ENCODE measurements around the gene MND1. TPM values are rescaled to one million over a fixed set of nuclear protein-coding genes. Genes with fewer than 3 reads are reported as not detected.
A peak's percentile ranks its signal among the peaks of the same experiment; 100 is the strongest.

MND1 gene
- total RNA-seq, 1 experiment from 2014 or later = 47.1 TPM

DNA sequence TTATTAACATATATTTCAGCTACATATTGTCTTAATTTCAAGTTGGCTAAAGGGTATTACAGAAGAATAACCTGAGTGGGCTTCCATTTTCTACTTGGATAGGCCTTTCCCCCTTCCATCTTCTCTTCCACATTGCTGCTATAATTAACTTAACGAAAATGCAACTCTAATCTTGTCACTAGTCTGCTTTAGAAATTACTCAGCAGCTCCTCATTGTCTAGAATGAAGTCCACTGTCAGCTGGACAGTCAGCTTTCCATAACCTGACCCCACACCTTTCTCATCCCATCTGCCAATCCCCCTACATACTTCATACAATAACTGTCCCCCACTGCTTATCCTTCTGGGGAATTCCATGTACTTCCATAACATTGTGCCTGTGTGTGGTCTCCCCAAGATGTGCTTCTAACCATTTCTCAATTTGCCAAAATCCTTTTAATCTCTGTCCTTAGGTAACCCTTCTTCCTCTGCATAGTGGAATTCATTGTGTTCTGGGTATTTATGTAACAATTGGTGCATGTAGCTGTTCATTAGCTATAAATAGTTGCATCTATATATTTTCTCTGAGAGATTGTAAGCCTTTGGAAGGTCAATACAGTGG, 4.8 kb downstream of the MND1 start:
- Histone ChIP-seq H3K79me2 (ENCODE audit: low read length) (peaks cover 93% of the 10 kb centered on the region), H4K20me1 (ENCODE audit: insufficient read depth, low read depth, low read length) (no peaks in the 10 kb centered on the region), H3K9me2 (replicated peaks; ENCODE audit: insufficient read depth, low read length) (no peaks in the 10 kb centered on the region), H3K4me2 (ENCODE audit: low read depth, low read length, poor library complexity, severe bottlenecking) (peak overlapping the region; percentile 19), H3K4me1 (ENCODE audit: low read length) (peaks cover 43% of the 10 kb centered on the region), H3K27ac (ENCODE audit: low read length) (peak overlapping the region; percentile 93), H2AFZ (ENCODE audit: low read length) (no peak overlapping the region), H3K9ac (ENCODE audit: low read length) (no peak overlapping the region; the same call in 1 of the 2 replicates), H3K36me3 (ENCODE audit: insufficient read depth, low read length) (peaks cover 43% of the 10 kb centered on the region), H3K27me3 (ENCODE audit: low read length) (no peaks in the 10 kb centered on the region), H3K4me3 (ENCODE audit: low read length) (no peak overlapping the region), H3K9me3 (ENCODE audit: low read length) (no peaks in the 10 kb centered on the region)
- DNase-seq = no peak

DNA sequence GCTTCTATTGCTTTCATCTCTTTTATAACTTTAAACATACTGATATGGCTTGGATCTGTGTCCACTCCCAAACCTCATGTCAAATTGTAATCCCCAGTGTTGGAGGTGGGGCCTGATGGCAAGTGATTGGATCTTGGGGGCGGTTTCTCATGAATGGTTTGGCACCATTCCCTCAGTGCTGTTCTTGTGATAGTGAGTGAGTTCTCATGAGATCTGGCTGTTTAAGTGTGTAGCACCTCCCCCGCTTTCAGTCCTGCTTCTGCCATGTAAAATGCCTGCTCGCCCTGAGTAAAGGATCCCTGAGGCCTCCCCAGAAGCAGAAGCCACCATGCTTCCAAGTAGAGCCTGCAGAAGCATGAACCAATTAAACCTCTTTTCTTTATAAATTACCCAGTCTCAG, 17.7 kb downstream of the MND1 start:
- no peak overlapping the region for H3K4me3 ChIP-seq (ENCODE audit: low read length)
- H3K9me3 ChIP-seq (ENCODE audit: low read length) = no peaks in the 10 kb centered on the region
- no peaks in the 10 kb centered on the region for H3K4me1 ChIP-seq (ENCODE audit: low read length)
- H3K4me2 ChIP-seq (ENCODE audit: low read depth, low read length, poor library complexity, severe bottlenecking) = no peak overlapping the region
- H3K79me2 ChIP-seq (ENCODE audit: low read length) = peaks cover 22% of the 10 kb centered on the region
- H4K20me1 ChIP-seq (ENCODE audit: insufficient read depth, low read depth, low read length) = no peaks in the 10 kb centered on the region
- DNase-seq = no peak
- H3K27me3 ChIP-seq (ENCODE audit: low read length) = no peaks in the 10 kb centered on the region
- H3K9me2 ChIP-seq (replicated peaks; ENCODE audit: insufficient read depth, low read length) = no peaks in the 10 kb centered on the region
- H3K9ac ChIP-seq (ENCODE audit: low read length) = no peak overlapping the region
- H3K27ac ChIP-seq (ENCODE audit: low read length) = no peak overlapping the region
- no peak overlapping the region for H2AFZ ChIP-seq (ENCODE audit: low read length)
- peaks cover 76% of the 10 kb centered on the region for H3K36me3 ChIP-seq (ENCODE audit: insufficient read depth, low read length)

DNA sequence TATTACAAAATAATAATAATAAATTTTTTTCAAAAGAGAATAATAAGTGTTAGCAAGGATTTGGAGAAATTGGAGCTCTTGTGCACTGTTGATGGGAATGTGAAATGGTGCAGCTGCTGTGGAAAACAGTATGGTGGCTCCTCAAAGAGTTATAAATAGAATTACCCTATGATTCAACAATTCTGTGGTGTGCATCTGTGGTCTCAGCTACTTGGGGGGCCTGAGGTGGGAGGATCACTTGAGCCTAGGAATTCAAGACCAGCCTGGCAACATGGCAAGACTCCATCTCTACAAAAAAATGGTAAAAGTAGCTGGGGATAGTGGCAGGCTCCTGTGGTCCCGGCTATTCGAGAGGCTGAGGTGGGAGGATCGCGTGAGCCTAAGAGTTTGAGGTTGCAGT, 19.6 kb downstream of the MND1 start:
- no peaks in the 10 kb centered on the region for H4K20me1 ChIP-seq (ENCODE audit: insufficient read depth, low read depth, low read length)
- peaks cover 83% of the 10 kb centered on the region for H3K36me3 ChIP-seq (ENCODE audit: insufficient read depth, low read length)
- H3K9me2 ChIP-seq (replicated peaks; ENCODE audit: insufficient read depth, low read length) = no peaks in the 10 kb centered on the region
- H3K27ac ChIP-seq (ENCODE audit: low read length) = no peak overlapping the region
- no peak overlapping the region for H3K9ac ChIP-seq (ENCODE audit: low read length)
- DNase-seq = no peak
- H3K79me2 ChIP-seq (ENCODE audit: low read length) = peaks cover 12% of the 10 kb centered on the region
- H3K4me2 ChIP-seq (ENCODE audit: low read depth, low read length, poor library complexity, severe bottlenecking) = no peak overlapping the region
- no peaks in the 10 kb centered on the region for H3K4me1 ChIP-seq (ENCODE audit: low read length)
- no peak overlapping the region for H3K4me3 ChIP-seq (ENCODE audit: low read length)
- no peaks in the 10 kb centered on the region for H3K27me3 ChIP-seq (ENCODE audit: low read length)
- H2AFZ ChIP-seq (ENCODE audit: low read length) = no peak overlapping the region
- H3K9me3 ChIP-seq (ENCODE audit: low read length) = no peaks in the 10 kb centered on the region

DNA sequence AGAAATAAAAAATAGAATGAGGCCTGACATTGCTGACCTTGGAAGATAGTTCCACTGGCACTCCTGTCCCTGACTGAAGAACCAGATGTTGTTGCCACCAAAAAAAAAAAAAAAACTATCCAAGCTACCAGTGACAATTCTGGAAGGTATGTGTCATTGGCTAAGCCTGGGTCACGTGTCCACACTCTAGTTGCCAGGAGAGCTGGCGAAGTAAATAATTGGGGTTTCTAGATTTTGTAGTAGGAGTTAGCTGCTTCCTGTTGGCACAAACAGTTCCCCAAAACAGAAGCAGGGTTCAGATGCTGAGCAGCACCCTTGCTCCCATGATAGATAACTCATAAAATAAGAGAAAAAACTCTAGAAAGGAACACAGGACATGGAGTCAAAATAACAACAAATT, 20.5 kb downstream of the MND1 start:
- peak; percentile 62 for DNase-seq
- Histone ChIP-seq H3K9ac (ENCODE audit: low read length) (no peak overlapping the region), H3K4me2 (ENCODE audit: low read depth, low read length, poor library complexity, severe bottlenecking) (no peak overlapping the region), H2AFZ (ENCODE audit: low read length) (no peak overlapping the region), H3K36me3 (ENCODE audit: insufficient read depth, low read length) (peaks cover 83% of the 10 kb centered on the region), H3K4me3 (ENCODE audit: low read length) (no peak overlapping the region), H3K27me3 (ENCODE audit: low read length) (no peaks in the 10 kb centered on the region), H4K20me1 (ENCODE audit: insufficient read depth, low read depth, low read length) (no peaks in the 10 kb centered on the region), H3K27ac (ENCODE audit: low read length) (no peak overlapping the region), H3K4me1 (ENCODE audit: low read length) (no peaks in the 10 kb centered on the region), H3K79me2 (ENCODE audit: low read length) (peaks cover 6% of the 10 kb centered on the region; the same call in 1 of the 2 replicates), H3K9me3 (ENCODE audit: low read length) (no peaks in the 10 kb centered on the region), H3K9me2 (replicated peaks; ENCODE audit: insufficient read depth, low read length) (no peaks in the 10 kb centered on the region)

DNA sequence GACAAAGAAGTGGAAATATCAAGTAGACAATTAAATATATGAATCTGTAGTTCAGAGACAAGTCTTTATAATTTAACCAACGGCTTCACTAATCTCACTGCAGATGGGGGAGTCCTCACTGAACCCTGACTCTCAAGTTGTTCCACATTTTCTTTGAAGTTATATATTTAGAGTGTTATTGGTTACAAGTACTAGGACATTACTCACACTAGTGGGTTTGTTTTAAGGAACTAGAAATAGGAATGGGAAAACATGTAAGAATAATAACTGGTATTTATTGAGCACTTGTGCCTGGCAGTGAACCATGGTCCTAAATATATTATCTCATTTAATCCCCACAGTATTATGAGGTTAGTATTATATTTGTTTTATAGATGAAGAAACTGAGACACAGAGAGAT, 22.0 kb downstream of the MND1 start:
- Histone ChIP-seq H3K79me2 (ENCODE audit: low read length) (peaks cover 4% of the 10 kb centered on the region; the same call in 1 of the 2 replicates), H3K4me1 (ENCODE audit: low read length) (no peaks in the 10 kb centered on the region), H3K9me2 (replicated peaks; ENCODE audit: insufficient read depth, low read length) (no peaks in the 10 kb centered on the region), H3K9ac (ENCODE audit: low read length) (no peak overlapping the region), H2AFZ (ENCODE audit: low read length) (no peak overlapping the region), H3K27me3 (ENCODE audit: low read length) (no peaks in the 10 kb centered on the region), H3K4me3 (ENCODE audit: low read length) (no peak overlapping the region), H3K36me3 (ENCODE audit: insufficient read depth, low read length) (peaks cover 86% of the 10 kb centered on the region), H3K9me3 (ENCODE audit: low read length) (no peaks in the 10 kb centered on the region), H3K4me2 (ENCODE audit: low read depth, low read length, poor library complexity, severe bottlenecking) (no peak overlapping the region), H4K20me1 (ENCODE audit: insufficient read depth, low read depth, low read length) (no peaks in the 10 kb centered on the region), H3K27ac (ENCODE audit: low read length) (no peak overlapping the region)
- no peak for DNase-seq

DNA sequence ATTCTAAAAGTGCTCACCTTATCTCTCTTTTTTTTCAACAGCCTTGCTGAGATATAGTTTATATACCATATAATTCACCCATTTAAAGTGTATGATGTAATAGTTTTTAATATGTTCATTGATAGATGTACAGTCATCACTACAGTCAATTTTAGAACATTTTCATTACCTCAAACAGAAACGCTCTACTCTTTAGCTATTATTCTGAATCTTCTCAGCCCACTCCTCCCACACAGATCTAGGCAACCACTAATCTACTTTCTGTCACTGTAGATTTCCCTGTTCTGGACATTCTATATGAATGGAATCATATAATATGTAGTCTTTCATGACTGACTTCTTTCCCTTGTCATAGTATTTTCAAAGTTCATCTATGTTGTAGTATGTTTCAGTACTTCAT, 22.6 kb downstream of the MND1 start:
- peaks cover 3% of the 10 kb centered on the region; the same call in 1 of the 2 replicates for H3K79me2 ChIP-seq (ENCODE audit: low read length)
- no peak overlapping the region for H3K4me3 ChIP-seq (ENCODE audit: low read length)
- no peaks in the 10 kb centered on the region for H3K4me1 ChIP-seq (ENCODE audit: low read length)
- DNase-seq = no peak
- no peak overlapping the region for H2AFZ ChIP-seq (ENCODE audit: low read length)
- H3K27me3 ChIP-seq (ENCODE audit: low read length) = no peaks in the 10 kb centered on the region
- no peaks in the 10 kb centered on the region for H3K9me2 ChIP-seq (replicated peaks; ENCODE audit: insufficient read depth, low read length)
- no peaks in the 10 kb centered on the region; the same call in 1 of the 2 replicates for H3K9me3 ChIP-seq (ENCODE audit: low read length)
- no peaks in the 10 kb centered on the region for H4K20me1 ChIP-seq (ENCODE audit: insufficient read depth, low read depth, low read length)
- no peak overlapping the region for H3K4me2 ChIP-seq (ENCODE audit: low read depth, low read length, poor library complexity, severe bottlenecking)
- no peak overlapping the region for H3K9ac ChIP-seq (ENCODE audit: low read length)
- peaks cover 88% of the 10 kb centered on the region for H3K36me3 ChIP-seq (ENCODE audit: insufficient read depth, low read length)
- no peak overlapping the region for H3K27ac ChIP-seq (ENCODE audit: low read length)

DNA sequence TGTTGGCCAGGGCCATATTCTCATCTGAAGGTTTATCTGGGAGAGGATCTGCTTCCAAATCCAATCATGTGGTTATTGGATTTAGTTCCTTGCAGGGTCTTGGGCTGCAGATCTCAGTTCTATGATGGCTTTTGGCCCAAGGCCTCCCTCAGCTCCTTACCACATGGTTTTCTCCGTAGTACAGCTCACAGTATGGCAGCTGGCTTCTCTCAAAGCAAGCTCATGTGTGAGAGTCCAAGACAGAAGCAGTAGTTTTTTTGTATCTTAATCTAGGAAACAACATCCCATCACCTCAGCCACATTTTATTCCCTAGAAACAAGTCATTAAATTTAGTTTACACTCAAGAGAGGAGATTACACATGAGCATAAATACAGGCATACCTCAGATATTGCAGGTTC, 24.5 kb downstream of the MND1 start:
- no peak for DNase-seq
- Histone ChIP-seq H3K27ac (ENCODE audit: low read length) (no peak overlapping the region), H4K20me1 (ENCODE audit: insufficient read depth, low read depth, low read length) (no peaks in the 10 kb centered on the region), H3K4me2 (ENCODE audit: low read depth, low read length, poor library complexity, severe bottlenecking) (no peak overlapping the region), H3K9ac (ENCODE audit: low read length) (no peak overlapping the region), H3K79me2 (ENCODE audit: low read length) (no peaks in the 10 kb centered on the region; the same call in 1 of the 2 replicates), H3K9me3 (ENCODE audit: low read length) (peaks cover 7% of the 10 kb centered on the region), H3K9me2 (replicated peaks; ENCODE audit: insufficient read depth, low read length) (no peaks in the 10 kb centered on the region), H3K4me3 (ENCODE audit: low read length) (no peak overlapping the region), H3K36me3 (ENCODE audit: insufficient read depth, low read length) (peaks cover 89% of the 10 kb centered on the region), H2AFZ (ENCODE audit: low read length) (no peak overlapping the region), H3K27me3 (ENCODE audit: low read length) (no peaks in the 10 kb centered on the region), H3K4me1 (ENCODE audit: low read length) (no peaks in the 10 kb centered on the region)

DNA sequence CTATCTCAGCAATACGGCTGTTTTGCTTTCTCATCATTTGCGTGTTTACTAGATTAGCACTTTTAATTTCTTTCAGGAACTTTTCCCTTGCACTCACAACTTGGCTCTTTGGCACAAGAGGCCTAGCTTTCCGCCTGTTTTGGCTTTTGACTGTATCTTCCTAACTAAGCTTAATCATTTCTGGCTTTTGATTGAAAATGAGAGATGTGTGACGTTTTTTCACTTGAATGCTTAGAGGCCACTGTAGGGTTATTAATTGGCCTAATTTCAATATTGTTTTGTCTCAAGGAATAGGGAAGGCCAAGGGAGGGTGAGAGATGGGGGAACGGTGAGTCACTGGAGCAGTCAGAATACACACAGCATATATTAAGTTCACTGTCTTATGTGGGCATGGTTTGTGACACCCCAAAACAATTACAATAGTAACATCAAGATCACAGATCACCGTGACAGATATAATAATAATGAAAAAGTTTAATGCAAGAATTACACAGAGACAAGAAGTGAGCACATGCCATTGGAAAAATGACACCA, 27.3 kb downstream of the MND1 start:
- DNase-seq = no peak
- Histone ChIP-seq H3K4me2 (ENCODE audit: low read depth, low read length, poor library complexity, severe bottlenecking) (no peak overlapping the region), H3K79me2 (ENCODE audit: low read length) (peaks cover 15% of the 10 kb centered on the region), H3K36me3 (ENCODE audit: insufficient read depth, low read length) (peaks cover 69% of the 10 kb centered on the region), H4K20me1 (ENCODE audit: insufficient read depth, low read depth, low read length) (no peaks in the 10 kb centered on the region), H2AFZ (ENCODE audit: low read length) (no peak overlapping the region), H3K9me3 (ENCODE audit: low read length) (peaks cover 7% of the 10 kb centered on the region), H3K4me3 (ENCODE audit: low read length) (no peak overlapping the region), H3K9me2 (replicated peaks; ENCODE audit: insufficient read depth, low read length) (no peaks in the 10 kb centered on the region), H3K27ac (ENCODE audit: low read length) (no peak overlapping the region), H3K9ac (ENCODE audit: low read length) (no peak overlapping the region), H3K27me3 (ENCODE audit: low read length) (no peaks in the 10 kb centered on the region), H3K4me1 (ENCODE audit: low read length) (peaks cover 13% of the 10 kb centered on the region)
